Measurements from ENCODE around the gene RTN4RL1. TPM values are rescaled to one million over a fixed set of nuclear protein-coding genes. Genes with fewer than 3 reads are reported as not detected.

RTN4RL1 gene
- total and polyA plus RNA-seq, 9 of the 15 experiments (the other 6 are each of a cell fraction or from before 2014, with no cell fraction given) = 0.04 to 0.06 (median 0.04) TPM; not detected in 5

- TF ChIP-seq REST (IDR thresholded peaks at IDR 0.05; ENCODE audit: borderline replicate concordance) = no peak
- TF ChIP-seq REST (CRISPR knock-in tag; IDR thresholded peaks at IDR 0.05; ENCODE audit: low read depth) = no peak
Observed at GRCh38 chr17:1916316-1916715, 108.8 kb downstream of the RTN4RL1 start (continued).

- BruUV-seq (replicated peaks) = no TSS peak
- no peak for ATAC-seq
- no peak for FAIRE-seq
- no peaks in the 10 kb centered on the region for H3K36me3 ChIP-seq (ENCODE audit: control insufficient read depth, insufficient read depth, low read length)
- H3K4me3 ChIP-seq = no peak overlapping the region
- peak; percentile 60; the same call in 1 of the 2 replicates for TF ChIP-seq CEBPG (CRISPR knock-in tag; IDR thresholded peaks at IDR 0.05)
- TF ChIP-seq CEBPG (tag; conservative IDR thresholded peaks at IDR 0.05 in 1 of 2, IDR thresholded peaks at IDR 0.05 in 1 of 2) = peak; percentile 42 to 58; a peak in 3 of 4 replicates
- TF ChIP-seq ATF3 (IDR thresholded peaks at IDR 0.05) = peak; percentile 25; the same call in 1 of the 2 replicates
- no peak for TF ChIP-seq ATF3 (CRISPR knock-in tag; conservative IDR thresholded peaks at IDR 0.05)
- peak; percentile 89 for TF ChIP-seq SPI1 (IDR thresholded peaks at IDR 0.05; ENCODE audit: borderline replicate concordance, low read depth, low read length)
- no peak for TF ChIP-seq SMARCC2 (IDR thresholded peaks at IDR 0.05; ENCODE audit: low read depth)
- no peak for TF ChIP-seq PHF20 (IDR thresholded peaks at IDR 0.05; ENCODE audit: partially characterized antibody)
- TF ChIP-seq MCM2 (IDR thresholded peaks at IDR 0.05; ENCODE audit: low read depth) = no peak
- no peaks in the 10 kb centered on the region for H3K9me3 ChIP-seq (replicated peaks; ENCODE audit: control insufficient read depth, insufficient read depth, low read depth, low read length)
- H3K4me1 ChIP-seq (replicated peaks in 1 of 2; ENCODE audit: control insufficient read depth in 2 of 2, insufficient read depth in 2 of 2, low read length in 2 of 2) = peaks cover 0 to 11% of the 10 kb centered on the region in 2 experiments; a peak in 2 of 5 replicates
- H3K27me3 ChIP-seq (ENCODE audit: control insufficient read depth in 2 of 2, insufficient read depth in 2 of 2, low read length in 2 of 2) = peaks cover 38 to 68% of the 10 kb centered on the region in 2 experiments
- ChIA-PET POLR2A (no interaction called here), CTCF (ENCODE audit: low intra/inter-chr PET ratio) (no interaction called here)
- intact Hi-C loops (cut with micrococcal nuclease) = no loop called here
- in situ Hi-C loops (cut with MboI) = loop anchor here (25.0 kb wide), 1 partner anchor 321 kb away; no protein-coding TSS in a partner anchor
- H3K79me2 ChIP-seq (ENCODE audit: control insufficient read depth, insufficient read depth, low read length) = no peaks in the 10 kb centered on the region
- no peak overlapping the region for H3K4me2 ChIP-seq (ENCODE audit: insufficient read depth, low read length)
- no peaks in the 10 kb centered on the region for H3K9me1 ChIP-seq (ENCODE audit: control insufficient read depth, insufficient read depth, low read length)
- DNase-seq (ENCODE audit: extremely low read depth in 1 of 4, low spot score in 3 of 4) = no peak
- no peaks in the 10 kb centered on the region for H4K20me1 ChIP-seq (replicated peaks; ENCODE audit: control insufficient read depth, insufficient read depth, low read length)
- H3K9ac ChIP-seq (ENCODE audit: insufficient read depth in 1 of 2, low read depth in 2 of 2, low read length in 2 of 2) = no peak overlapping the region
- WGBS (ENCODE audit: insufficient coverage, low coverage, missing lambda C conversion rate) = 5% methylated on average over 12 of the region's 12 CpGs
- H3K27ac ChIP-seq (ENCODE audit: extremely low read depth, low read depth, low read length) = no peak overlapping the region
- no peak overlapping the region for H2AFZ ChIP-seq (ENCODE audit: low read depth, low read length)
Observed at GRCh38 chr17:1915889-1916288, 109.2 kb downstream of the RTN4RL1 start.
